ENCODE measurements around the gene ANKH. TPM values are rescaled to one million over a fixed set of nuclear protein-coding genes. Genes with fewer than 3 reads are reported as not detected.

The ANKH gene
- total RNA-seq = 2.8 and 23.2 TPM in 2 replicates

GRCh38 chr5:14871214-14872069 is at the start of gene ANKH:
ANKH (minus strand) TSS chr5:14871778; CDS start chr5:14871447, 331 bp downstream.

GRCh38 chr5:14664270-14665100 is 207.1 kb downstream of the ANKH start, which contains the start of gene OTULIN:
OTULIN (plus strand) TSS chr5:14664718; CDS start chr5:14664826, 108 bp downstream.

Other genes starting within 250 kb of the ANKH start
- 10.7 and 22.1 TPM in 2 replicates for gene OTULIN, start 207.1 kb downstream of the ANKH start, total RNA-seq

All from bladder microvascular endothelial cell (primary cell).